A673 (cell line): ENCODE data around the gene ARFGAP2. TPM values are rescaled to one million over a fixed set of nuclear protein-coding genes. Genes with fewer than 3 reads are reported as not detected.

Source experiments
- BruUV-seq: library from RNA; stranded (reverse); fragments of 400-500 nt; replicated peaks from 2 replicates; lab custom pipeline; 2021; lab: Mats Ljungman, UMichigan
- CTCF ChIA-PET: fragments of 300-600 bp; sonication (Branson Sonifier 250); formaldehyde crosslinking; loops from one replicate; lab custom pipeline; 2022; ENCODE audit warnings: antibody characterized with exemption; lab: Charles Lee
- POLR2A ChIA-PET: fragments of 300-600 bp; sonication (Branson Sonifier 250); formaldehyde crosslinking; loops from one replicate; lab custom pipeline; 2022; ENCODE audit warnings: antibody characterized with exemption; ENCODE audit not compliant: low non-redundant PET; lab: Charles Lee
- DNase-seq: peaks from one replicate; pipeline ENCODE4 v3.0.0-alpha.2; 2015; ENCODE audit warnings: low spot score
- H3K27ac ChIP-seq: fragments of 200-600 bp; sonication (generic); 2 replicates; pipeline ENCODE4 v1.5.1; 2016; ENCODE audit warnings: mixed run types, low read depth, mild to moderate bottlenecking, mixed read lengths, antibody characterized with exemption, low read length; ENCODE audit not compliant: poor library complexity, severe bottlenecking
- H3K27me3 ChIP-seq: fragments of 200-600 bp; sonication (generic); replicated peaks from 2 replicates; pipeline ENCODE4 v1.6.1; 2017; ENCODE audit warnings: mixed run types, low read depth, mild to moderate bottlenecking, mixed read lengths, antibody characterized with exemption, low read length; ENCODE audit not compliant: insufficient read depth, poor library complexity
- H3K36me3 ChIP-seq: fragments of 200-600 bp; sonication (generic); 2 replicates; pipeline ENCODE4 v1.6.1; 2016; ENCODE audit warnings: mixed run types, mild to moderate bottlenecking, mixed read lengths, antibody characterized with exemption, low read length; ENCODE audit not compliant: insufficient read depth, poor library complexity, severe bottlenecking
- H3K4me1 ChIP-seq: fragments of 200-600 bp; sonication (generic); 2 replicates; pipeline ENCODE4 v1.6.1; 2017; ENCODE audit warnings: mixed run types, mild to moderate bottlenecking, mixed read lengths, antibody characterized with exemption, low read length; ENCODE audit not compliant: insufficient read depth, poor library complexity, severe bottlenecking
- H3K4me3 ChIP-seq: fragments of 200-600 bp; sonication (generic); 2 replicates; pipeline ENCODE4 v1.5.1; 2016; ENCODE audit warnings: low read depth, mixed run types, mild to moderate bottlenecking, mixed read lengths, low read length; ENCODE audit not compliant: poor library complexity, severe bottlenecking
- H3K9me3 ChIP-seq: fragments of 200-600 bp; sonication (generic); 2 replicates; pipeline ENCODE4 v1.6.1; 2016; ENCODE audit warnings: mixed run types, low read depth, mild to moderate bottlenecking, mixed read lengths, antibody characterized with exemption, low read length; ENCODE audit not compliant: poor library complexity, severe bottlenecking
- CTCF ChIP-seq: fragments of 300-800, 200-600 bp; sonication (generic); conservative IDR thresholded peaks from 2 replicates; pipeline ENCODE4 v1.5.1; 2017; ENCODE audit warnings: low read depth, mild to moderate bottlenecking, antibody characterized with exemption, low read length, moderate library complexity, mixed read lengths
- EZH2 ChIP-seq: fragments of 200-600 bp; sonication (generic); IDR thresholded peaks from 2 replicates; pipeline ENCODE4 v1.6.1; 2017; ENCODE audit warnings: borderline replicate concordance, low read depth, mild to moderate bottlenecking, mixed read lengths, antibody characterized with exemption, low read length; ENCODE audit not compliant: poor library complexity, severe bottlenecking
- intact Hi-C: fragments of 100-400 bp; cut with micrococcal nuclease; formaldehyde crosslinking; loops from one replicate; pipeline ENCODE4 v1.10.0; 2022; ENCODE audit not compliant: unreplicated experiment
- total RNA-seq: library from RNA; stranded (reverse); gene quantifications from 2 replicates; pipeline ENCODE4 v1.2.3, GENCODE V29; 2021

ARFGAP2 gene
- total RNA-seq, 1 experiment from 2014 or later, result 179 TPM

- no peak for DNase-seq
- TF ChIP-seq EZH2 (no peak), CTCF (no peak)
- Histone ChIP-seq H3K4me1 (no peaks in the 10 kb centered on the region), H3K9me3 (no peaks in the 10 kb centered on the region), H3K4me3 (no peak overlapping the region), H3K36me3 (peaks cover 67% of the 10 kb centered on the region), H3K27ac (no peak overlapping the region), H3K27me3 (no peaks in the 10 kb centered on the region)
- no TSS peak for BruUV-seq
- CTCF ChIA-PET, result interaction anchor here (0.6 kb wide), 1 partner anchor 250 kb away, joined by 3 read pairs; no protein-coding TSS in a partner anchor
- POLR2A ChIA-PET, result no interaction called here
- intact Hi-C loops, result no loop called here
These were observed 11.3 kb downstream of the ARFGAP2 start for GRCh38 chr11:47165253-47165840.

DNA sequence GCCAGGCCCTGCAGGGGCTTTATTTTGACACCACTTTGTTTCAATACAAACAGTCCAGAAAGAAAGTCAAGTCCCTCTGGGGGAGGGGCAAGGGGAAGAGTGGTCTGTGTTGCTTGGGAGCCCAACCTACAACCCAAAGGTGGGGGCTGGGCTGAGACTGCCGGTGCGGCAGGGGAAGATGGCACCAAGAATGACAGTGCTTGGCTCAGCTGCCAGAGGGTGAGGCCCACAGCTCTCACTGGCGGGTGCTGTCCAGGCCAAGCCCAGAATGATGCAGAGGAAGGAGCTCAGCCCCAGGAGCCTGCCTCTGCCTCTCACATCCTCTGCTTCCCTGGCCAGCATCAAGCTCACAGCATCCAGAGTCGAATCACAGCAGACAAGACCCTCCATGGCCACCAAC, 12.4 kb downstream of the ARFGAP2 start:
- Histone ChIP-seq H3K4me3 (no peak overlapping the region), H3K27me3 (no peaks in the 10 kb centered on the region), H3K9me3 (no peaks in the 10 kb centered on the region), H3K27ac (no peak overlapping the region), H3K36me3 (peaks cover 59% of the 10 kb centered on the region), H3K4me1 (no peaks in the 10 kb centered on the region)
- DNase-seq, result no peak
- TF ChIP-seq CTCF (no peak), EZH2 (no peak)
- intact Hi-C loops, result no loop called here
- CTCF ChIA-PET, result interaction anchor here (0.6 kb wide), 1 partner anchor 149 kb away, joined by 4 read pairs; no protein-coding TSS in a partner anchor
- POLR2A ChIA-PET, result no interaction called here
- TSS peak; percentile 4 for BruUV-seq

DNA sequence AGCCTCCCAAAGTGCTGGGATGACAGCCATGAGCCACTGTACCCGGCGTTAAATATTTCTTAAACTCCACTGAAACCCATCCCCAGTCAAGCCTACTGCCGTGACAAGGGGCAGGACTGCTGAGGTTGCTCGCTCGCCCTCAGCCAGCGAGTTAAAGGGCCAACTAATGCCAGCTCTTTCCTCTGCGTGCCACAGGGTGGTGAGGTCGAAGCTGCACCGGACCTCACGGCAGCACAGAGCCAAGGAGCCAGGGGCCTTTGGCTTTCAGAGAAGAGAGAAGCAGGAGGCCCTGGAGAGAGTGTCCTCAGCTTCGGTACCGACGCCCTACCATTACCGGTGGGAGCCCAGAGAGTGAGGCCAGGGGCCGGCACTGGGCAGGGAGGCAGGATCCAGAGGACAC, 12.8 kb downstream of the ARFGAP2 start:
- Histone ChIP-seq H3K36me3 (peaks cover 55% of the 10 kb centered on the region), H3K4me3 (no peak overlapping the region), H3K27me3 (no peaks in the 10 kb centered on the region), H3K4me1 (no peaks in the 10 kb centered on the region), H3K9me3 (no peaks in the 10 kb centered on the region), H3K27ac (no peak overlapping the region)
- TF ChIP-seq CTCF (no peak), EZH2 (no peak)
- DNase-seq, result no peak
- ChIA-PET CTCF (interaction anchor here (0.6 kb wide), 1 partner anchor 150 kb away, joined by 4 read pairs; no protein-coding TSS in a partner anchor), POLR2A (no interaction called here)
- BruUV-seq, result no TSS peak
- intact Hi-C loops, result no loop called here
